SK-N-SH (cell line): ENCODE data around the gene CAMK2N2. TPM values are rescaled to one million over a fixed set of nuclear protein-coding genes. Genes with fewer than 3 reads are reported as not detected.

Experiments used
- CTCF ChIA-PET: fragments of 300-600, 350-600 bp; formaldehyde crosslinking; extraction: SDS; loops from one replicate; lab custom pipeline; 2021; lab: Yijun Ruan, JAX
- POLR2A ChIA-PET: fragments of 350-600 bp; sonication (Branson Sonifier 250); formaldehyde crosslinking; extraction: SDS; loops from one replicate; lab custom pipeline; 2020; ENCODE audit warnings: antibody characterized with exemption, inconsistent platforms; lab: Yijun Ruan, JAX
- DNase-seq: peaks from one replicate; pipeline ENCODE4 v3.0.0; 2012
- H2AFZ ChIP-seq: fragments of 200-600 bp; sonication (generic); 2 replicates; pipeline ENCODE4 v1.8.1; 2016; ENCODE audit warnings: antibody characterized with exemption, mild to moderate bottlenecking, low read depth
- H3F3A ChIP-seq: fragments of 200-600 bp; sonication (generic); replicated peaks from 2 replicates; pipeline ENCODE3; 2016; ENCODE audit warnings: antibody characterized with exemption, mild to moderate bottlenecking; ENCODE audit not compliant: insufficient read depth
- H3K27ac ChIP-seq, 2 experiments: fragments of 200-500 bp in 1 of 2; fragments of 200-600 bp in 1 of 2; sonication (Bioruptor generic) in 1 of 2; sonication (generic), shearing (Covaris generic) in 1 of 2; 2 replicates each; pipeline versions ENCODE4 v1.5.1 to v1.6.1; 2014 to 2016; ENCODE audit warnings: low read depth in 2 of 2, inconsistent platforms in 1 of 2, low read length in 1 of 2, mild to moderate bottlenecking in 1 of 2, mixed read lengths in 1 of 2
- H3K27me3 ChIP-seq: fragments of 200-600 bp; sonication (generic), shearing (Covaris generic); 2 replicates; pipeline ENCODE4 v1.6.1; 2016; ENCODE audit warnings: mixed run types; ENCODE audit not compliant: insufficient read depth
- H3K36me3 ChIP-seq, 2 experiments: fragments of 200-500 bp in 1 of 2; fragments of 200-600 bp in 1 of 2; sonication (Bioruptor generic) in 1 of 2; sonication (generic) in 1 of 2; replicated peaks in 1 of 2; 2 replicates each; pipeline versions ENCODE3 to v1.5.1; 2014 to 2016; ENCODE audit warnings: low read length in 1 of 2, mild to moderate bottlenecking in 1 of 2; ENCODE audit not compliant: insufficient read depth in 2 of 2, control insufficient read depth in 1 of 2
- H3K4me1 ChIP-seq, 2 experiments: fragments of 200-500 bp in 1 of 2; fragments of 200-600 bp in 1 of 2; sonication (Bioruptor generic) in 1 of 2; sonication (generic), shearing (Covaris generic) in 1 of 2; 2 replicates each; pipeline versions ENCODE4 v1.5.1 to v1.6.1; 2014 to 2016; ENCODE audit warnings: low read depth in 1 of 2, low read length in 1 of 2, mixed run types in 1 of 2; ENCODE audit not compliant: insufficient read depth in 2 of 2, control insufficient read depth in 1 of 2
- H3K4me2 ChIP-seq: fragments of 200-600 bp; sonication (generic), shearing (Covaris generic); 2 replicates; pipeline ENCODE4 v1.6.1; 2017; ENCODE audit warnings: mixed run types
- H3K4me3 ChIP-seq, 2 experiments: fragments of 200-500 bp in 1 of 2; fragments of 200-600 bp in 1 of 2; sonication (Bioruptor generic) in 1 of 2; sonication (generic), shearing (Covaris generic) in 1 of 2; 2 replicates each; pipeline versions ENCODE4 v1.5.1 to v1.8.1; 2014 to 2016; ENCODE audit warnings: low read depth in 2 of 2, inconsistent platforms in 1 of 2, low read length in 1 of 2, mild to moderate bottlenecking in 1 of 2, mixed read lengths in 1 of 2, moderate library complexity in 1 of 2
- H3K79me2 ChIP-seq: fragments of 200-600 bp; sonication (generic); 2 replicates; pipeline ENCODE4 v1.8.1; 2017; ENCODE audit warnings: mild to moderate bottlenecking; ENCODE audit not compliant: insufficient read depth
- H3K9ac ChIP-seq: fragments of 200-600 bp; sonication (generic); 2 replicates; pipeline ENCODE4 v1.6.1; 2017; ENCODE audit warnings: mixed run types
- H3K9me2 ChIP-seq: fragments of 200-600 bp; sonication (generic); 2 replicates; pipeline ENCODE4 v1.6.1; 2017; ENCODE audit warnings: mixed run types
- H3K9me3 ChIP-seq: fragments of 200-600 bp; sonication (generic); 2 replicates; pipeline ENCODE4 v1.6.1; 2017; ENCODE audit warnings: mixed run types, mild to moderate bottlenecking, moderate library complexity
- H4K20me1 ChIP-seq: fragments of 200-600 bp; sonication (generic); 2 replicates; pipeline ENCODE4 v1.6.1; 2017; ENCODE audit warnings: mild to moderate bottlenecking, mixed run types; ENCODE audit not compliant: insufficient read depth
- EP300 ChIP-seq, 2 experiments: IDR thresholded peaks; 2 replicates each; pipeline versions ENCODE4 v1.4.0 to v1.6.1; 2012; ENCODE audit warnings: borderline replicate concordance in 1 of 2, low read depth in 1 of 2, low read length in 1 of 2
- EZH2phosphoT487 ChIP-seq: fragments of 200-600 bp; sonication (generic); IDR thresholded peaks from 2 replicates; pipeline ENCODE4 v1.6.1; 2017; ENCODE audit warnings: low read depth, mixed run types, mild to moderate bottlenecking, antibody characterized with exemption, moderate library complexity, borderline replicate concordance
- FOXM1 ChIP-seq: IDR thresholded peaks from 2 replicates; pipeline ENCODE4 v1.4.0; 2012; ENCODE audit warnings: low read depth, mild to moderate bottlenecking
- GABPA ChIP-seq: IDR thresholded peaks from 2 replicates; pipeline ENCODE4 v1.4.0; 2012; ENCODE audit warnings: low read depth, mild to moderate bottlenecking
- JUND ChIP-seq: IDR thresholded peaks from 2 replicates; pipeline ENCODE4 v1.4.0; 2012
- NFIC ChIP-seq: IDR thresholded peaks from 2 replicates; pipeline ENCODE4 v1.4.0; 2012; ENCODE audit warnings: borderline replicate concordance
- POLR2AphosphoS5 ChIP-seq: IDR thresholded peaks from 2 replicates; pipeline ENCODE4 v1.6.1; 2012; ENCODE audit warnings: low read depth, low read length
- RAD21 ChIP-seq: IDR thresholded peaks from 2 replicates; pipeline ENCODE4 v1.6.1; 2012; ENCODE audit warnings: mild to moderate bottlenecking, low read length
- SMC3 ChIP-seq: IDR thresholded peaks from 2 replicates; pipeline ENCODE4 v1.6.1; 2012; ENCODE audit warnings: low read depth, low read length, improper control_type of control experiment
- TAF1 ChIP-seq: IDR thresholded peaks from 2 replicates; pipeline ENCODE4 v1.6.1; 2012; ENCODE audit warnings: low read depth, mild to moderate bottlenecking, low read length, moderate library complexity, borderline replicate concordance
- TEAD4 ChIP-seq: IDR thresholded peaks from 2 replicates; pipeline ENCODE4 v1.4.0; 2012; ENCODE audit warnings: mild to moderate bottlenecking, borderline replicate concordance; ENCODE audit not compliant: insufficient read depth
- WGBS: methylation state at CpG from one replicate; pipeline ENCODE4 v1.1.6; 2017; ENCODE audit warnings: low lambda C conversion rate; 5-methylcytosine and 5-hydroxymethylcytosine counted together
- polyA plus RNA-seq, 3 experiments: library from polyadenylated mRNA; depleted of rRNA; stranded (reverse); fragments of >200 nt; gene quantifications; 2 replicates each; pipeline ENCODE4 v1.2.3, GENCODE V29; 2012
- TF ChIP-seq, protein P1 (sequence below): fragments of 200-600 bp; sonication (generic); IDR thresholded peaks from 2 replicates; pipeline ENCODE4 v1.6.1; 2017; ENCODE audit warnings: antibody characterized with exemption, mild to moderate bottlenecking, moderate library complexity

The CAMK2N2 gene
- polyA plus RNA-seq, 1 of the 3 experiments (the other 2 are of a cell fraction): 2.2 TPM

DNA sequence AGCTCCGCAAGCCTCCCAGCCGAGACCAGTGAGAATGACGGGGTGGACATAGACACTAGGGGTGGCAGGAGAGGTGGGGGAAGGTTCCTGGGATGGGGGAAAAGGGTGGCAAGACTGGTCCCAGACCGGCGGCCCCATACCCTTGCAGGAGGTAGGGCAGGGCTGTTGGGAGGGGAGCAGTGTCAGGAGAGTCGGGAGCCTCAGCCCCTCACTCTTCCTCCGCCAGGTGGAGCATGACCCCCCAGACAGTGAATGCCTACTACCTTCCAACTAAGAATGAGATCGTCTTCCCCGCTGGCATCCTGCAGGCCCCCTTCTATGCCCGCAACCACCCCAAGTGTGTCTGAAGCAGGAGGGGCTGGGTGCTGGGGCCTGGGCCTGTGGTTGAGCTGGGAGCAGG is 29.0 kb upstream of the CAMK2N2 start:
- 94% methylated on average over 10 of the region's 10 CpGs for WGBS
- TF ChIP-seq EZH2phosphoT487: no peak
- no peak for TF ChIP-seq POLR2AphosphoS5
- TF ChIP-seq SMC3: no peak
- TF ChIP-seq TEAD4: no peak
- TF ChIP-seq TAF1: no peak
- no peak for TF ChIP-seq FOXM1
- TF ChIP-seq GABPA: no peak
- no peak for TF ChIP-seq NFIC
- no peak for TF ChIP-seq EP300 (IDR thresholded peaks at IDR 0.05; ENCODE audit: borderline replicate concordance in 1 of 2, low read depth in 1 of 2, low read length in 1 of 2)

DNA sequence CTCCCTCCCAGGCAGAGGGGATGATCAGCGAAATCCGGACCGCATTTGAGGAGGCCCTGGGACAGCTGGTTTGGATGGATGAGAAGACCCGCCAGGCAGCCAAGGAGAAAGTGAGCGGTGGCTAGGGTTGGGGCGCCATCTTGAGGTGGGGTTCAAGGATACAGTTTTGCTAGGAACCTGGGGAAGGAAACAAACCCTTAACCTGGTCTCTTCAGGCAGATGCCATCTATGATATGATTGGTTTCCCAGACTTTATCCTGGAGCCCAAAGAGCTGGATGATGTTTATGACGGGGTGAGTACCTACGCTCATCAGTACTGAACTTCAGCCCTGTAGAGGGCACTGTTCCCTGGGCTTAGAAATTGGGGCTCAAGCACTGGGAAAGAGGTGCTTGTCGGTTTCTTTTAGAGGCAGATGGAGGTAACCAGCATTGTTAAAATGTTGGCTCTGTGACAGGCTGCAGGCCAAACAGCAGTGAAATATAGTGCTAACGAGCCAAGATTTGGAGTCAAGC is 28.1 kb upstream of the CAMK2N2 start:
- Histone ChIP-seq H3K9me2 (no peaks in the 10 kb centered on the region), H3K36me3 (no peaks in the 10 kb centered on the region), H3K9ac (no peak overlapping the region), H3K27me3 (no peaks in the 10 kb centered on the region; the same call in 1 of the 2 replicates), H3K4me2 (no peak overlapping the region), H3K79me2 (no peaks in the 10 kb centered on the region), H3F3A (peaks cover 4% of the 10 kb centered on the region), H3K27ac (no peak overlapping the region), H3K9me3 (no peaks in the 10 kb centered on the region), H4K20me1 (no peaks in the 10 kb centered on the region), H3K4me1 (peaks cover 0 to 4% of the 10 kb centered on the region in 2 experiments; a peak in 1 of 4 replicates), H3K4me3 (no peak overlapping the region; a peak in 1 of 4 replicates), H2AFZ (no peak overlapping the region)
- WGBS: 47% methylated on average over 9 of the region's 10 CpGs
- no peak for TF ChIP-seq JUND
- TF ChIP-seq EP300 (IDR thresholded peaks at IDR 0.05; ENCODE audit: borderline replicate concordance in 1 of 2, low read depth in 1 of 2, low read length in 1 of 2): no peak
- peak; percentile 78 for TF ChIP-seq RAD21
- TF ChIP-seq, protein P1, sequence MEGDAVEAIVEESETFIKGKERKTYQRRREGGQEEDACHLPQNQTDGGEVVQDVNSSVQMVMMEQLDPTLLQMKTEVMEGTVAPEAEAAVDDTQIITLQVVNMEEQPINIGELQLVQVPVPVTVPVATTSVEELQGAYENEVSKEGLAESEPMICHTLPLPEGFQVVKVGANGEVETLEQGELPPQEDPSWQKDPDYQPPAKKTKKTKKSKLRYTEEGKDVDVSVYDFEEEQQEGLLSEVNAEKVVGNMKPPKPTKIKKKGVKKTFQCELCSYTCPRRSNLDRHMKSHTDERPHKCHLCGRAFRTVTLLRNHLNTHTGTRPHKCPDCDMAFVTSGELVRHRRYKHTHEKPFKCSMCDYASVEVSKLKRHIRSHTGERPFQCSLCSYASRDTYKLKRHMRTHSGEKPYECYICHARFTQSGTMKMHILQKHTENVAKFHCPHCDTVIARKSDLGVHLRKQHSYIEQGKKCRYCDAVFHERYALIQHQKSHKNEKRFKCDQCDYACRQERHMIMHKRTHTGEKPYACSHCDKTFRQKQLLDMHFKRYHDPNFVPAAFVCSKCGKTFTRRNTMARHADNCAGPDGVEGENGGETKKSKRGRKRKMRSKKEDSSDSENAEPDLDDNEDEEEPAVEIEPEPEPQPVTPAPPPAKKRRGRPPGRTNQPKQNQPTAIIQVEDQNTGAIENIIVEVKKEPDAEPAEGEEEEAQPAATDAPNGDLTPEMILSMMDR: peak; percentile 68
- TF ChIP-seq SMC3: peak; percentile 51
- peak; percentile 83 for DNase-seq
- POLR2A ChIA-PET: no interaction called here
- CTCF ChIA-PET: interaction anchor here (0.5 to 2.2 kb wide), 19 partner anchors 9 to 404 kb away, joined by 3 to 8 read pairs (median 4); partner anchors contain the start of genes ABCF3 and PSMD2

More for the DNA sequence above, 29.0 kb upstream of the CAMK2N2 start:
- Histone ChIP-seq H3K9ac (no peak overlapping the region), H3K9me3 (no peaks in the 10 kb centered on the region), H4K20me1 (no peaks in the 10 kb centered on the region), H3K9me2 (no peaks in the 10 kb centered on the region), H3K79me2 (no peaks in the 10 kb centered on the region), H2AFZ (no peak overlapping the region), H3K4me1 (no peaks in the 10 kb centered on the region), H3F3A (peaks cover 4% of the 10 kb centered on the region), H3K27me3 (no peaks in the 10 kb centered on the region; the same call in 1 of the 2 replicates), H3K36me3 (no peaks in the 10 kb centered on the region), H3K4me2 (no peak overlapping the region), H3K4me3 (no peak overlapping the region), H3K27ac (no peak overlapping the region)
- ChIA-PET POLR2A (no interaction called here), CTCF (interaction anchor here (0.9 to 4.2 kb wide), 7 partner anchors 38 to 395 kb away, joined by 3 to 18 read pairs (median 3); no protein-coding TSS in a partner anchor)
- no peak for DNase-seq
